ENCODE measurements around the gene DLGAP1.
A peak's percentile ranks its signal among the peaks of the same experiment; 100 is the strongest.

DLGAP1 gene

DNA sequence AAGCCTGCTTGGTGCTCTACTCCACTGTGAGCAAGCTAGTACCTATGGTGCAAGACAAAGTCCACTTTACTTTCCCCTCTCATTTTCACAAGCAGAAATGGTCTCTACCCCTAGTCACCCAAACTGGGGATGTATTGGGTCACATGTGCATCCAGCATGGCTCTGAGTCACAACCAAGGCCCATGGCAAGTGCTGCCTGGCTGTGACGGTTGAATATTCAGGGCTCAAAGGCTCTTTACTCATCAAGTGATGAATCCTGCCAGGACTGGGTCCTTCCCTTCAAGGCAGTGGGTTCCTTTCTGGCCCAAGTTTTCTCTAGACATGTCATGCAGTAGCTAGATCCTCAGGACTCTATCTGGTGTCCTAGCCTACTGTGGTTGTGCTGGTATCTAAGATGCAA, 311.5 kb downstream of the DLGAP1 start:
- no peak for DNase-seq

DNA sequence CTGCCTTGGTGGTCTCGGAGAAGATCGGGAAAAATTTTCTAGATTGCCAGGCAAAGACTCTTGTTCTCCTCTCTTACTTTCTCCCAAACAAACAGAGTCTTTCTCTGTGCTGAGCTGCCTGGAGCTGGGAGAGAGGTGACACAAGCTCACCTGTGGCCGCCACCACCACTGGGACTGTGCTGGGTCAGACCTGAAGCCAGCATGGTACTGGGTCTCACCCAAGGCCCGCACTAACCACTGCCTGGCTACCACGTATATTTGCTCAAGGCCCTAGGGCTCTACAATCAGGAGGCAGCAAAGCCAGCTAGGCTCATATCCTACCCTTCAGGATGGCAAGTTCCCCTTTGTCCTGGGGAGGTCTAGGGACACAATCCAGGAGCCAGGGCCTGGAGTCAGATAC, 312.2 kb downstream of the DLGAP1 start:
- no peak for DNase-seq

DNA sequence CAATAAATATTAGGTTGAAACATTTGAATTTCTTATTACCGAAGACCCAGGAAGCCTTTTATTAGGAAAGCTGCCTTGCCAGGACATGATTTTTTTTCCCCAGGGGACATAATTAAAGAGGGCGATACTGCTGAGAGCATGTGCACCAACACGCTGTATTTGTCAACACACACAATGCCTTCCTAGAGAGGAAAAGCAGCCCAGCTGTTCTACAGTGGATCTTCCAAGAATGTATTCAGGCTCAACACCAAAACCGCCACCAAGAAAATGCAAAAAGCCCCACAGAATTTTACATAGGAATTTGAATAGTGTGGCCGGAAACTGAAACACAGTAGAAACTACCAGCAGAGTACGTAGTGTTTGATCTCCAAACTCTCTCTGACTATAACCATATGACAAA, 320.4 kb downstream of the DLGAP1 start:
- no peak for DNase-seq

DNA sequence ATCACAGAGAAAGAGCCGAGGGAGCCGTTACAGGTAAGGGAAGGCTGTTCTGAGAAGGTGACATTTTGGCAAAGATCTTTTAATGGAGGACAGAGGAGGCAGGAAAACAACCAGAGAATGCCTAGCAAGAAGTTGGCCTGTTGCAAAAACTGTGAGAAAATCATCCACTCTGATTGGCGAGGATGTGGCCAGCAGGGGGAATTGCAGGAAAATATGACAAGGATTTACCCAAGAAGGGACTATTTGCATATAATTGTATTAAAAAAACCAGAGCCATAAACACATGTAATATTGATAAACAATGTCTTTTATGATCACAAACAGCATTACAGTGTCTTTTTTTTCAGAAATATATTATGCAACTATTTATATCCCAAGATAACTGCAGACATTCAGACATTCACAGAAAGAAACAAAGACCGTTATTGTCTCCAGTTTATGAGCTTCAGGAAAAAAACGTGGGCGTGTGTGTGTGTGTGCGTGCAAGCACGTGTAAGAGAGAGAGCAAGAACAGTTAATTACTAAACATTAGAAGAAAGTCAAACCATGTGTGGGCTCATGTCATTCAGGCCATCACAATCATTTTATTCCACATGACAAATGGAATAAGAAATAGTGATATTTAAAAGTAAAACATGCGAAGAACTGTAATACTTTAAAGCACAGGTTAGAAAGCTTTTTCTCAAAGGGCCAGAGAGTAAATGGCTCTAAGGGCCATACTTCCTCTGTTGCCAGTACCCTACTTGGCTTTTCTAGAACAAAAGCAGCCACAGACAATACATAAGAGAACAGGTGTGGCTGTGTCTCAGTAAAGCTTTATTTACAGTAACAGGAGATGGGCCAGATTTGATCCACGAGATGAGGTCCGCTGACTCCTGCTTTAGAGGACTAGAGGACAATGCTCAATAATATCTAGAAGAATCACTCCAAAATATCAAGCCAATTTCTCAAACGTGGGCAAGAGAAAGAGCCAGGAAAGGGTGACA, 324.1 kb downstream of the DLGAP1 start:
- no peak for DNase-seq

DNA sequence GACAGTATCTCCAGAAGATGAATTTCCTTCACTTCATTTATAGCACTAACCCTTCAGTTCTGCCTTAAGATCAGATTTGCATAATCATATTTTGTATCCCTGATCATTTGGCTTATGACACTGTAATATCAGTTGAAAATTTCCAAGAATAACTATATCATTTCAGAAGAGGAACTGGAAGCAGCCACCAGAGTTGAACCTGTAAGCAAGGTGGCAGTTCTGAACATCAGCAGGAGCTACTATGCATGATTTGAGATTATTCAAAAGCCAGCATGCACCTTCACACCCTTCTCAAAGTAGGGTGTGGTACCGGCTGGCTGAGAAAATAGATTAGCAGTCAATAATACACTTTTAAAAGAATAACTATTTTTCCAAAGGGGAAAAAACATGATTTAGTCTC, 328.2 kb downstream of the DLGAP1 start:
- no peak for DNase-seq

DNA sequence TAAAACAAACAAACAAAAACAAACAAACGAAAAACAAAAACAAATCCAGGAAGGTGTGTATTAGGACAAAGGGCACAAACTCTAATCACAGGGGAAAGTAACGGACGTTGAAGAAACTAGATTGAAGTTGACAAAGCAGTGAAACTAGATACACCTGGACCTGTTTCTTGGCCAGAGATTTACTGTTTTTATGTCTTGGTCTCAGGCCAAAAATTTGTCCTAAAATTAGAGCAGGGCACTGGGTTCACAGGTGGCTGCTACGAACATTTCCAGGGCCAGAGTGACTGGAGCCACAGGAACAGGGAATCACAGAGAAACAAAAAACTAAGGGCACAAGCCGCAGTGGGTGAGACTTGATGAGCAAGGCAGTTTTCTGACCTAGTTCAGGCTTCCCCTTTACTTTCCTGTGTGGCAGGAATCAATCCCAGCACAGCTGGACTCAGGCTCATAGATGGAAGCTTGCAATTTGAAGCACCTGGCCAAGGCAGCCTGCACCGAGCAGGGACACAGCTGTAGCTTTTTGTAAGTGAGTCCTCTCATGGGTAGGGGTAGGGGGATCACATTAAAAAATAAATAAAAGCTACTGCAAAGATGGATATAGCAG, 329.4 kb downstream of the DLGAP1 start:
- no peak for DNase-seq

DNA sequence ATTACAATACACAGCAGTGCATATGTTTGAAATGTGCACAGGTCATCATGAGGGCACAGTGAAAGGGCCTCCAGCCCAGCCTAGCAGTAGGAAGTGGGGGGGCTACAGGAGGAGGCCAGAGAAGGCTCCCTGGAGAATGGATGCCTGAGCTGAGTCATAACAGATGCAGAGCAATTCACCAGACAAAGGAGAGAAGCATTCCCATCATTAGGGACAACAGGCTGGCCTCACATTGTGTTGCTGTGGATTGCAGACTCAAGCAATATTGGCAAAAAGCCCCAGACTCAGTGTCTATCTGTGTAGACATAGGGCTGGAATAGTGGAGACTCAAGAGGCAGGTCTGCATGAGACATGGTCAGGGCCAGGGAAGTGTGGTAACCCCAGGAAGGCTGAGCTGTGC, 329.9 kb downstream of the DLGAP1 start:
- no peak for DNase-seq

DNA sequence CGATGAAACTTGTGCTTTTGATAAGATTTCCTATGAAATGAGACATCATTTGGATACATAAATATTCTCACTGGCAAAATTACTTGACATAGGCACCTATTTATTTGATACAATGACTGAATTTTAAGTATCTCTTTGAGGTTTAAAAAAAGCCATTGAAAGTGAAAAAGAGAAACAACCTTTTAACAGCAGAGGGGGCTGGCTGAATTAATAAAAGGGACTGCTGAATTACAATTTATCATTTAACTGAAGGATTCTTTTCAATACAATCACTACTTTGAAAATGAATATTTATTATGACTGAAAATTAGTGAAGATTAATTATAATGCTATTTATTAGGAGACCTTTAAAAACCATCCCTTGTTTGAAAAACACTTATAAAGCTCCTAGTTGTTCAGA, 335.3 kb downstream of the DLGAP1 start:
- no peak for DNase-seq

DNA sequence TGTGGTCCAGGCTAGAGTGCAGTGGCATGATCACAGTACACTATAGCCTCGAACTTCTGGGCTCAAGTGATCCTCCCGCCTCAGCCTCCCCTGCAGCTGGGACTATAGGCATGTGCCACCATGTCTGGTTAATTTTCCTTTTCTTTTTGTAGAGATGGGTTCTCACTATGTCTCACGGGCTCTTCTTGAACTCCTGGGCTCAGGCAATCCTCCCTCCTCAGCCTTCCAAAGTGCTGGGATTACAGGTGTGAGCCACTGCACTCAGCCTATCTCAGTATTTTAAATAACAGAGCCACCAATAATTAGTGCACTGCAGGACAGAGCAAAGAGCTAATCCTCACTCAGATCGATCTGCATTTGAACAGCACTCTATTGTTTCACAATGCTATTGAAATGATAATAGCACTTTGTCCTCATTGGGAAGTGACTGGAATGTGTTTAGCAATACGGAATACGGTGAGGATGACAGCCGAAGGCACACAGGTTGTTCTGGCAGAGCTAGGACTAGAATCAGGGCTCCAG, 335.9 kb downstream of the DLGAP1 start:
- DNase-seq, result no peak

DNA sequence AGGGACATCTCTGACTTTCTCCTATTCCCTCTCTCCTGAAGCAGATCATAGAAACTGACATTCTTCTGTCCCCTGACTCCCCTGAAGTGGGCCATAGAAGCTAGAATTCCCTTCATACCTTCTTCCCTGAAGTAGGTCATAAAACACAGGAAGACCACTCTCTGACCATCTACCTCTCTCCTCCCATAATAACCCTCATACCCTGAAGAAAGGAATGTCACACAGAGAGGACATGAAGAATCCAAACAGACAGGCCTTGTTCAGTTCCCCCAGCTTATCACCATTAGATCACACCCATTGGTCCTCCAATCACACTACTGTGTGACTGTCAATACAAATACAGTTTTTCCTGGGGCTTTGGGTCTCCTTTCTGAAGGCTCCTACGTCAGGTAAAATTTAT, 347.1 kb downstream of the DLGAP1 start:
- DNase-seq, result no peak

DNA sequence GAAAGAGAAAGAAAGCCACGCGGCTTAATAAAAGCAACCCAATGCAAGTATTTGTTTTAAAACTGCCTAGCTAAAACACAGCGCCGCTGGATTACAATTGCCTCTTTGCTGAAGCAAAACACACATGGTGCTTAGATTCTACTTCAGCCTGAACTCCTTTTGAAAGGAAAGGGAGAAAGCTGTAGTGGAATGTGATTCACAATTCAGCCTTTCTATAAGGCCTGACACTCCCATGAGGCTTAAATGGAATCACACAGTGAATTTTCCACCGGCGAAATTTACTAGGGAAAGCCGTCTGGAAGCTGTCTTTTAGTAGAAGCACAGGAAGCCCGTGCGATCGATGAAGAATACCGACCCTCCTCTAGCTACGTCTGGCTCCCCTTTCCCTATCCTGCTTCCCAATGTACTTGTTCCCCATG, 348.0 kb downstream of the DLGAP1 start:
- DNase-seq, result no peak

DNA sequence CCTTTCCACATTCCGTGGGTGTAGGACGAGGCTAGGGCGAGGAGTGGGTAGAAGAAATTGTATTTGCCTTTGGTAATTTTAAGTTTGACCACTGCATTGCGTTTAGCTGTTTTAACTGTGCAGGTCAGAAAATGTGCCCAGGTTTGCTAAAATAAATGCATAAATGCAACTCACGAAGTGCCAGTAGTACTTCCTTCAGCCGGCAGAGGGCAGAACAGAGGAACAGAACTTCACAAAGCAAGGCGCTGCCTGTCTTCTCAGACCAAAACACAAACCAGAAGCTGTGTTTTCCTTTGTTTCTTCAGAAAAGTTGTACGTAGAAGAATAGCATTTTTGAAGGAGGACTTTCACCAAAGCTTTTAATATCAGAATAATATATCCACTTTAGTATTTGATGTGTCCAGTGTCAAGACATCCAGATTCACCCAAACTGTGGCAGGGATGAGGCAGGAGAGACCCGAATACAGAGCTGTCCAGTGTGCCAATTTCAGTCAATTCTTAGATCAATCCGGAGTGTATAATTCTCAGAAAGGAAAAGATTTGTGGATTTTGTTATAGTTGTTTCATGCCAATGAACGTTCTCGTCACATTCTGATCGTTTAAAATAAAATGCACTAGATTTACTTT, 348.6 kb downstream of the DLGAP1 start:
- DNase-seq, result peak; percentile 38

DNA sequence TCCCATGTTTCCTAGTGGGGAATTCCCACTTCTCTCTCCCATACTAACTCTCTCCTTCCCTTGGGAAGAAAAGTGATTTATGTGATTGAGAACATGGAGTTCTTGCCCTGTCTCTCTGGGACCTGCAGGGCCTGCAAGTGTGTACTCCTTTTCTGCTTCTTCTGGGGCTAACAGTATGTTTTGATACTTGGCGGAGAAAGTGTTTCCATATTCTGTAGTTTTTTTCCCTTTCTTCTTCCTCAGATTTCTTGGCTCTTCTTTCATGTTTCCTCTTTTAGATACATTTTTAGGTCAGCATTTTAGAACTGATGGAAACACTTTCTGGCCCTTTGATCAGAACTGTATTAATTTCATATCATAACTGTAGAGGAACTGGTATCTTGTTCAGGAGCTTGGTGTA, 352.2 kb downstream of the DLGAP1 start:
- DNase-seq, result no peak

DNA sequence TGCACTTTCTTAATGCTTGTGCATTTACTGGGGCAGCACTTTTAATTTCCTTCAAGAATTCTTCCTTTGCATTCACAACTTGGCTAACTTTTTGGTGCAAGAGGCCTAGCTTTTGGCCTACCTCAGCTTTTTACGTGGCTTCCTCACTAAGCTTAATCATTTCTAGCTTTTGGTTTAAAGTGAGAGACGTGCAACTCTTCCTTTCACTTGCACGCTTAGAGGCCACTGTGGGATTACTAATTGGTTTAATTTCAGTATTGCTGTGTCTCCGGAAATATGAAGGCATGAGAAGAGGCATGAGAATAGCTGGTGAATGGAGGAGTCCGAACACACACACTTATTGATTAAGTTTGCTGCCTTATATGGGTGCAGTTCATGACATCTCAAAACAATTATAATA, 354.1 kb downstream of the DLGAP1 start:
- no peak for DNase-seq

DNA sequence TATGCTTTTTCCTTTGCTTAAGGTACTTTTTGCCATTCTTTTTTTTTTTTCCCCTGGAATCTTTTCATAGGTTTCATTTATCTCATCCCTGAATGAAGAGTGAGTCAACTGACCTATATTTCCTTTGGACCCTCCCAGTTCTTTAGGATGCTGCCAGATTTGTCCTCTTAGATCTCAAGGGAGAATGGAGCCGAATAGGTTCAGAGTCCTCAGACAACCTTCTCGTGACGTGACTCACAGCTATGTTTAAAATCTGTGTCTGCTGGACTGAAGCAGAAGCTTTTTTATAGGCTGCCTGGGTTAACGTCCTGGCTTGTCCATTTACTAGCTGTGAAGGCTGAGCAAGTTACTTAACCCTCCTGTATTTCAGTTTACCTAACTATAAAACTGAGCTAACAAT, 358.6 kb downstream of the DLGAP1 start:
- no peak for DNase-seq

DNA sequence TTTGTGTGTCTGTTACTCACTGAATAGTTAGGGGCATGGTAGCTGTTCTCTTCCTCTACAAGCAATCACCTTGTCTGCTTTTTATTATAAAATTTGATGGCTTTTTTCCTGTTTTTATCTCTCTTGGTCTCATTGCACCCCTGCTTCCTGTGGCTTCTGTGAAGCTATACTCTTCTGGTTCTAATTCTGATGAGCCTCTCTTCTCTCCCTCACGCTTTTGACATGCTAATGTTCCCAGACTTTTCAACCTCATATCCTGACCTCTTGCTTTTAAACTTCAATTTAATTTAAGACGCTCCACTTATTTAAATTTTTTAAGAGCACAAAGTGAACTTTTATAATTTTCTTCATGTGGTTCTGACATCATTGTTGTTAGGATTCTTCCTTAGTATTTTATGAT, 361.4 kb downstream of the DLGAP1 start:
- no peak for DNase-seq

DNA sequence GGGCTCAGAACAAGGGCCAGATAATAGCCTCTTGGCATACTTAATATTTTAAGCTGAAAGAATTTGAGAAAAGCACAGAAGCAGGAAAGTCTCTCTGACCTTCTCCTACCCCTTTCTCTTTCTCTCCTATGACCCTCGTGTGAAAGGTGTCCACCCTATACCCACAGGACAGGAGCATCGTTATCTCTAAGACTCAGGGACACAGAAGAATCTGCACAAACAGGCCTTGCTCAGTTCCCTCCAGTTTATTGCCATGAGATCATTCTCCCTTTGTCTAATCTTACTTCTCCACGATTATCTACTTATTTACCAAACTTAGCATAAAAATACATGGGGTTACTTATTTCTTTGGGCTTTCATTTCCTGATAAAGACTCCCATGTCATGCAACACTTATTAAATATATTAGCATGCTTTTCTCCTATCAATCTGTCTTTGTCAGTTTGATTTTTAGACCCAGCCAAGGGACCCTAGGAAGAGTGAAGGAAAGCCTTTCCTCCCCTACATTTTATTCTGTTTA, 370.7 kb downstream of the DLGAP1 start:
- no peak for DNase-seq

DNA sequence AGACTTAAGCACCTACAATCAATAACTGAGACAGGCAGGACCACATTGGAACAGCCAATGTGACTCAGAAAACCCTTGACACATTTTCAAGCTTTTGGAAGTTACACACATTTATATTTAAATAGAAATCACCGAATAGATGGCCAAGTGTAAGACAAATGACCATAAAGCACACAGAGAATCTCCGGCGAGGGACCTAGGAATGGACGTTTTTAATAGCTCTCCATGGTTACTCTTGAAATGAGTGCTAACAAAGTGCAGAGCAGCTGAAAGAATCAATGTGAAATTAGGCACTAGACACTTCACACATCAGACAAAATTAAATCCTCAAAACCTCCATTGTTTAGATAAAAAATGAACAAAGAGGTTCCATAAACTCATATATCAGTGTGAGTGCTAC, 376.9 kb downstream of the DLGAP1 start:
- no peak for DNase-seq

DNA sequence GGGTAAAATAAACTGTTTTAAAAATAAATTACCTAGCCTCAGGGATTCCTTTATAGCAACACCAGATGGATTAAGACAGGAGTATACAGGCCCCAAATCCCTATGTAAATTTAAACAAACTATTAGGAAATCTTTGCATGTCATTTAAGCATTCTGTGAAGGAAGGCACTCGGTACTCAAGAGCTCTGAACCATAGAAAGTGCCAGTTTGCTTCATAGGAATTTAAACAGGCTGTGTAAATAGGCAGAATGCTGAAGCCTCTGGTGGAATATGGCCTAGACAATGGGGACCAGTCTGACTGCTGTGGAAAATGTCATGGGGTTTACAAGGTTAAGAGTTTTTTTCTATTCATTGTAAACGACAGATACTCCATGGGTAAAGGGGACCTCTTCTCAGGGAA, 377.4 kb downstream of the DLGAP1 start:
- no peak for DNase-seq

DNA sequence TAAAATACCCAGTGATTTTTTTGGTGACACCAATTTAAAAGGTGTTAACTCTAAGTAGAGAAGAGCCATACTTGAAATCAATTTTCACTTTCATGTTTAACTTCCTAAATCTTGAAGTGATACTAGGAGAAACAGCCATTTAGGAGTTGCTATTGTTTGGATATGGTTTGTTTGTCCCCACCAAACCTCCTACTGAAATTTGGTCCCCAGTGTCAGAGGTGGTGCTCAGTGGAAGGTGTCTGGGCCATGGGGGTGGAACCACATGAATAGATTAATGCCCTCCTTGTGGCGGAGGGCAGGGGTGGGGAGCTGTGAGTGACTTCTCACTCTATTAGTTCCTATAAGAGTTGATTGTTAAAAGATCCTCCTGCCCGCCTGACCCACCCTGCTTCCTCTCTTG, 377.9 kb downstream of the DLGAP1 start:
- no peak for DNase-seq

DNA sequence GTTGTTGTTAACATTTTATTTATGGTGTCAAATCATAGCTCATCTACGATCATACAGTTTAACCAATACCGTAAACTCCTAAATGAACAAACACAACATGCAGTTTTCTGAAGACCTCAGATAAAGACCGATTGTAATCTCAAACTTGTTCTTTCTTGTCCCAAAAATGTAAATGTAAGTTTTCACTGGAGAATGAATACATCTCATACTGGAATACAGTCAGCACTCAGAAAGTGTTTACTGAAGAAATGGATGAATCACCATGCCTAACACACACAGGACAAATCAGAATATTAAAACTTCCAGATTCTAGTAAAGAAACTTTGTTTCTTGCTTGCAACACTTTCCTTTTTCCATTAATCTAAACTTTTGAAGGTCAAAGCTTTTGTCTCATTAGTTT, 380.5 kb downstream of the DLGAP1 start:
- DNase-seq, result no peak

DNA sequence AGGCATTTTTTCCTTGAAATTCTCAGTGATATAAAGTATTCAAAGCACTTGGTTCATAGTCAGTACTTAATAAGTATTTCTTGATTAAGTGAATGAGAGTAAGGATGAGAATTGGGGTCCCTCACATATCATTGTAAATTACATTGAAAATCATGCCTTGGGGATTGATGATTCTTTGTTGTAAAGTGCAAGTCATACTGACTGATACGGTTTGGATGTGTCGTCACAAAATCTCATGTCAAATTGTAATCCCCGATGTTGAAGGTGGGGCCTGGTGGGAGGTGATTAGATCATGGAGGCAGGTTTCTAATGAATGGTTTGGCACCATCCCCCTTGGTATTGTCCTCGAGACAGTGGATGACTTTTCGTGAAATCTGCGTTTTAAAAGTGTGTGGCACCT, 385.9 kb downstream of the DLGAP1 start:
- DNase-seq, result no peak

DNA sequence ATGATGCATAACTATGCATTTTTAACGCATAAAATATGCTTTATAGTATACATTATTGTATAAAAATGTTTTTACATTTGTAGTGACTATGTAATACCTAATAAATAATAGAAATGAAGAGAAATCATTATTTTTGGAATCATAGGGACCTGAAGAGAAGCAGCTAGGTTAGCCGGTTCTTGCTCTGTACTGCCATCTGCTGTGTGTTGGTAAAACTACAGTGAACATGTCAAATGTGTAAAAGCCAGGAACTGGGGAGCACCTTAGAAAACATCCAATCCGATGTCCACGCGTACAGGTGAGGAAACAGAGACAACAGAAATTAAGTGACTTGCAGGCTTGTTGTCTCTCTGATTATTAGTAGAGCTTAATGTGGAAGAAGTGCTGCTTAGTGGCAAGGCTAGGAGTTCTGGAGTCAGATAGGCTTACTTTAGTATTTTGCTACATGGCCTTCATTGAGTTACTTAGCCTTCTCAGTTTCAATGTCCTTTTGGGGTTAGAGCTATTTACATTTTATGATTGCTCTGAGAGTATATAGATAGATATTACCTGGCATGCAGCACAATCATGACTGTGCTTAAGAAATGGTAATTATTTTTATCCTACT, 386.5 kb downstream of the DLGAP1 start:
- peak; percentile 21 for DNase-seq

All from GDM1 (cell line).